GM18511 (cell line): ENCODE measurements around the gene C5orf22.
"Not testable (repeated sequence)": the region's sequence is repeated elsewhere in the genome, so short reads cannot be mapped to it uniquely, and the experiment has no call there.

Experiments
- ATAC-seq: cut with Tn5 transposase; IDR thresholded peaks from one replicate; pipeline ENCODE4 v1.9.1; 2021; ENCODE audit warnings: mild to moderate bottlenecking, moderate library complexity; ENCODE audit not compliant: unreplicated experiment

The C5orf22 gene

GRCh38 chr5:31598640-31599611 is 66.8 kb downstream of the C5orf22 start:
- ATAC-seq: no peak

- not testable (repeated sequence) for ATAC-seq
Measured at GRCh38 chr5:31602305-31602704, 70.2 kb downstream of the C5orf22 start.

- no peak for ATAC-seq
Measured at GRCh38 chr5:31604240-31604639, 72.1 kb downstream of the C5orf22 start.

GRCh38 chr5:31604644-31605043 is 72.5 kb downstream of the C5orf22 start:
- ATAC-seq: no peak
